DND-41 (cell line): ENCODE measurements around the gene NPHS1.

ENCODE experiments used
- ATAC-seq: fragments of 200-7000 bp; cut with Tn5 transposase; 3 replicates; pipeline ENCODE4 v1.9.1; 2021; ENCODE audit warnings: low read depth; ENCODE audit not compliant: insufficient read depth
- DNase-seq: peaks from one replicate; pipeline ENCODE4 v3.0.0-alpha.2; 2020
- H2AFZ ChIP-seq: 2 replicates; pipeline ENCODE4 v1.6.0; 2012; ENCODE audit warnings: low read depth, low read length
- H3K27ac ChIP-seq: 2 replicates; pipeline ENCODE4 v1.5.1; 2012; ENCODE audit warnings: low read length, inconsistent platforms
- H3K27me3 ChIP-seq: fragments of 200-600 bp; sonication (generic); 2 replicates; pipeline ENCODE4 v1.6.0; 2012; ENCODE audit warnings: low read length, mild to moderate bottlenecking, inconsistent platforms; ENCODE audit not compliant: insufficient read depth, poor library complexity
- H3K36me3 ChIP-seq: 2 replicates; pipeline ENCODE4 v1.5.1; 2012; ENCODE audit warnings: low read length, inconsistent platforms; ENCODE audit not compliant: insufficient read depth
- H3K4me1 ChIP-seq: 2 replicates; pipeline ENCODE4 v1.5.1; 2012; ENCODE audit warnings: mild to moderate bottlenecking, low read length; ENCODE audit not compliant: insufficient read depth
- H3K4me2 ChIP-seq: 2 replicates; pipeline ENCODE4 v1.6.0; 2012; ENCODE audit warnings: mild to moderate bottlenecking, moderate library complexity, low read length, inconsistent platforms; ENCODE audit not compliant: insufficient read depth
- H3K4me3 ChIP-seq, 2 experiments: fragments of 200-600 bp in 1 of 2; shearing (Covaris generic) in 1 of 2; 2 replicates each; pipeline ENCODE4 v1.5.1; 2012 to 2016; ENCODE audit warnings: inconsistent platforms in 2 of 2, low read length in 2 of 2, mild to moderate bottlenecking in 2 of 2, low read depth in 1 of 2, moderate library complexity in 1 of 2
- H3K79me2 ChIP-seq: 2 replicates; pipeline ENCODE4 v1.6.0; 2012; ENCODE audit warnings: low read length, inconsistent platforms; ENCODE audit not compliant: insufficient read depth
- H3K9ac ChIP-seq: 2 replicates; pipeline ENCODE4 v1.6.0; 2012; ENCODE audit warnings: low read depth, mild to moderate bottlenecking, inconsistent platforms, low read length, moderate library complexity
- H3K9me3 ChIP-seq: 2 replicates; pipeline ENCODE4 v1.5.1; 2012; ENCODE audit warnings: low read length, moderate library complexity, mild to moderate bottlenecking, inconsistent platforms; ENCODE audit not compliant: insufficient read depth, severe bottlenecking
- H4K20me1 ChIP-seq: 2 replicates; pipeline ENCODE4 v1.6.0; 2012; ENCODE audit warnings: low read length; ENCODE audit not compliant: insufficient read depth
- EZH2 ChIP-seq: IDR thresholded peaks from 3 replicates; pipeline ENCODE4 v1.6.1; 2012; ENCODE audit warnings: borderline replicate concordance, low read depth, mild to moderate bottlenecking, moderate library complexity, low read length, inconsistent platforms; ENCODE audit not compliant: severe bottlenecking
- TF ChIP-seq, protein P1 (sequence below): IDR thresholded peaks from 2 replicates; pipeline ENCODE4 v1.5.1; 2012; ENCODE audit warnings: borderline replicate concordance, low read length, moderate library complexity, mild to moderate bottlenecking; ENCODE audit not compliant: poor library complexity, severe bottlenecking; ENCODE audit errors: extremely low read depth

NPHS1 gene

GRCh38 chr19:35824150-35824549 lies 28.2 kb downstream of the NPHS1 start:
- Histone ChIP-seq H3K4me3 (no peak overlapping the region), H3K27ac (no peak overlapping the region), H3K36me3 (no peaks in the 10 kb centered on the region), H3K9ac (no peak overlapping the region), H3K4me1 (no peaks in the 10 kb centered on the region), H3K27me3 (no peaks in the 10 kb centered on the region), H2AFZ (no peak overlapping the region), H3K4me2 (no peak overlapping the region), H3K79me2 (no peaks in the 10 kb centered on the region), H4K20me1 (no peaks in the 10 kb centered on the region; the same call in 1 of the 2 replicates), H3K9me3 (no peaks in the 10 kb centered on the region)
- ATAC-seq (no peak), DNase-seq (no peak)
- no peak for TF ChIP-seq EZH2
- TF ChIP-seq, protein P1, sequence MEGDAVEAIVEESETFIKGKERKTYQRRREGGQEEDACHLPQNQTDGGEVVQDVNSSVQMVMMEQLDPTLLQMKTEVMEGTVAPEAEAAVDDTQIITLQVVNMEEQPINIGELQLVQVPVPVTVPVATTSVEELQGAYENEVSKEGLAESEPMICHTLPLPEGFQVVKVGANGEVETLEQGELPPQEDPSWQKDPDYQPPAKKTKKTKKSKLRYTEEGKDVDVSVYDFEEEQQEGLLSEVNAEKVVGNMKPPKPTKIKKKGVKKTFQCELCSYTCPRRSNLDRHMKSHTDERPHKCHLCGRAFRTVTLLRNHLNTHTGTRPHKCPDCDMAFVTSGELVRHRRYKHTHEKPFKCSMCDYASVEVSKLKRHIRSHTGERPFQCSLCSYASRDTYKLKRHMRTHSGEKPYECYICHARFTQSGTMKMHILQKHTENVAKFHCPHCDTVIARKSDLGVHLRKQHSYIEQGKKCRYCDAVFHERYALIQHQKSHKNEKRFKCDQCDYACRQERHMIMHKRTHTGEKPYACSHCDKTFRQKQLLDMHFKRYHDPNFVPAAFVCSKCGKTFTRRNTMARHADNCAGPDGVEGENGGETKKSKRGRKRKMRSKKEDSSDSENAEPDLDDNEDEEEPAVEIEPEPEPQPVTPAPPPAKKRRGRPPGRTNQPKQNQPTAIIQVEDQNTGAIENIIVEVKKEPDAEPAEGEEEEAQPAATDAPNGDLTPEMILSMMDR = no peak

DNA sequence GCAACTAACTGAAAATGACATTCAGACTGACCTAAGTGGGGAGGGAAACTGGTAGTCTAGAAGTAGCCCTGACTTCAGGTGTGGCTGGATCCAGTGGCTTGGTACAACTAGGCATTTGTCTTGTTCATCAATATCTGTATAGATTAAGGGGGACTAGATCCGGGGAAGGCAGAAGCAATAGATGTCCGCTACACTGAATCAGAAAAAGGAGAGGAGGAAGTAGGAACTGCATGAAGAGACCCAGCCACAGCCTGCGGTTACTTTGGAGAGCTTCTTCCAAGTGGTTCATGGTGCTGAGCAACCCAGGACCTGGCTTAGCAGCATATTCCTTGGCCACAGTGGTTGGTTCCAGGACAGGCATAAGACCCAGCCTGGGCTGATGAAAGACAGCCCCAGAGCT lies 29.7 kb downstream of the NPHS1 start:
- ATAC-seq (peak; percentile 37; the same call in 2 of the 3 replicates), DNase-seq (peak; percentile 10)
- H3K79me2 ChIP-seq = no peaks in the 10 kb centered on the region
- no peaks in the 10 kb centered on the region for H3K36me3 ChIP-seq
- no peaks in the 10 kb centered on the region for H3K4me1 ChIP-seq
- TF ChIP-seq EZH2 = no peak
- TF ChIP-seq, protein P1 = no peak
- peak overlapping the region; percentile 4; the same call in 1 of the 2 replicates for H2AFZ ChIP-seq
- H3K9ac ChIP-seq = no peak overlapping the region
- H3K27ac ChIP-seq = no peak overlapping the region
- H3K27me3 ChIP-seq = peaks cover 5% of the 10 kb centered on the region
- no peak overlapping the region for H3K4me2 ChIP-seq
- H4K20me1 ChIP-seq = no peaks in the 10 kb centered on the region
- no peak overlapping the region for H3K4me3 ChIP-seq
- no peaks in the 10 kb centered on the region for H3K9me3 ChIP-seq

DNA sequence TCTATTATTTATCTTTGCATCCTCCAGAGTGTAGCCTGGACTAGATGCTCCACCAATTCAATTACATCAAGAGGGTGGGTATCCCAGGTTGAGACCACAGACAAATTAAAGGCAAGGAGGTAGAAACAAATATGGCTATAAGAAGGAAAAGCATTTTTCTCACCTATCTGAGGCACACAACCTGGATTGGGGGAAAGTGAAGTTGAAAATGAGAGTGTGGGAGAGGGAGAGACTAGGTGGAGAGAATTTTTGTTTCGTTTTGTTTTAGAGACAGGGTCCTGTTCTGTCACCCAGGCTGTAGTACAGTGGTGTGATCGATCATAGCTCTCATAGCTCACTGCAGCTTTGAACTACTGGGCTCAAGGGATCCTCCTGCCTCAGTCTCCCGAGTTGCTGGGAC lies 33.9 kb downstream of the NPHS1 start:
- Histone ChIP-seq H3K27ac (no peak overlapping the region), H3K27me3 (peaks cover 5% of the 10 kb centered on the region), H2AFZ (no peak overlapping the region), H3K9me3 (no peaks in the 10 kb centered on the region), H3K4me1 (no peaks in the 10 kb centered on the region), H3K79me2 (no peaks in the 10 kb centered on the region), H4K20me1 (no peaks in the 10 kb centered on the region), H3K4me3 (no peak overlapping the region), H3K9ac (no peak overlapping the region), H3K36me3 (no peaks in the 10 kb centered on the region), H3K4me2 (no peak overlapping the region)
- TF ChIP-seq, protein P1 = no peak
- no peak for TF ChIP-seq EZH2
- DNase-seq (no peak), ATAC-seq (no peak)

- no peak for TF ChIP-seq EZH2
- TF ChIP-seq, protein P1 = no peak
- H3K4me3 ChIP-seq = no peak overlapping the region
- no peaks in the 10 kb centered on the region for H3K9me3 ChIP-seq
- no peaks in the 10 kb centered on the region for H3K79me2 ChIP-seq
- ATAC-seq = no peak
- H3K27me3 ChIP-seq = peaks cover 5% of the 10 kb centered on the region
- no peak overlapping the region for H3K27ac ChIP-seq
- no peak overlapping the region for H3K9ac ChIP-seq
- H4K20me1 ChIP-seq = no peaks in the 10 kb centered on the region
- no peak overlapping the region for H2AFZ ChIP-seq
- no peaks in the 10 kb centered on the region for H3K36me3 ChIP-seq
- DNase-seq = no peak
- no peaks in the 10 kb centered on the region for H3K4me1 ChIP-seq
- no peak overlapping the region for H3K4me2 ChIP-seq
Measured at GRCh38 chr19:35816846-35817245, 35.5 kb downstream of the NPHS1 start.
